WTC11 (cell line): ENCODE data around the gene SNCAIP. TPM values are rescaled to one million over a fixed set of nuclear protein-coding genes. Genes with fewer than 3 reads are reported as not detected.

Experiments used
- ATAC-seq: fragments of 200-7000 bp; cut with Tn5 transposase; 2 replicates; pipeline ENCODE4 v1.10.0; 2021; ENCODE audit warnings: mild to moderate bottlenecking, moderate library complexity
- CTCF ChIA-PET: fragments of 300-600 bp; sonication (Branson Sonifier 250); formaldehyde crosslinking; loops from one replicate; lab custom pipeline; 2021; ENCODE audit warnings: antibody characterized with exemption; lab: Charles Lee
- POLR2A ChIA-PET: fragments of 350-600 bp; sonication (Branson Sonifier 250); formaldehyde crosslinking; loops from one replicate; lab custom pipeline; 2021; ENCODE audit warnings: antibody characterized with exemption; lab: Charles Lee
- DNase-seq: peaks from one replicate; pipeline ENCODE4 v3.0.0; 2021; ENCODE audit warnings: low spot score
- H3K27ac Mint-ChIP-seq: 2 replicates; pipeline ENCODE4 v1.8.0; 2021; ENCODE audit warnings: mixed read lengths
- H3K27me3 Mint-ChIP-seq: 2 replicates; pipeline ENCODE4 v1.8.0; 2021; ENCODE audit warnings: low read depth, mild to moderate bottlenecking, moderate library complexity, mixed read lengths
- H3K36me3 Mint-ChIP-seq: 2 replicates; pipeline ENCODE4 v1.8.0; 2021; ENCODE audit warnings: mixed read lengths
- H3K4me1 Mint-ChIP-seq: 2 replicates; pipeline ENCODE4 v1.8.0; 2022; ENCODE audit warnings: mixed read lengths
- H3K4me3 Mint-ChIP-seq: 2 replicates; pipeline ENCODE4 v1.8.0; 2021; ENCODE audit warnings: mild to moderate bottlenecking, moderate library complexity, mixed read lengths
- H3K9me3 Mint-ChIP-seq: 2 replicates; pipeline ENCODE4 v1.8.0; 2021; ENCODE audit warnings: mixed read lengths
- AR ChIP-seq: fragments of 250-450 bp; sonication (Bioruptor Pico); IDR thresholded peaks from 2 replicates; pipeline ENCODE4 v1.9.0; 2021; ENCODE audit warnings: mild to moderate bottlenecking
- ATF6 ChIP-seq: sonication (generic); formaldehyde crosslinking; IDR thresholded peaks from 2 replicates; pipeline ENCODE4 v1.8.1; 2023; ENCODE audit warnings: mild to moderate bottlenecking, missing genetic modification reagents
- CDX4 ChIP-seq: fragments of 250-450 bp; sonication (Bioruptor Pico); IDR thresholded peaks from 2 replicates; pipeline ENCODE4 v1.9.0; 2021; ENCODE audit warnings: moderate library complexity, mild to moderate bottlenecking, inconsistent platforms, borderline replicate concordance
- CREM ChIP-seq: sonication (generic); formaldehyde crosslinking; IDR thresholded peaks from 2 replicates; pipeline ENCODE4 v1.8.1; 2022; ENCODE audit warnings: mild to moderate bottlenecking, missing genetic modification reagents, moderate library complexity
- E2F4 ChIP-seq: sonication (generic); formaldehyde crosslinking; IDR thresholded peaks from 2 replicates; pipeline ENCODE4 v1.8.1; 2022; ENCODE audit warnings: low read depth, mild to moderate bottlenecking, moderate library complexity, missing genetic modification reagents, borderline replicate concordance
- ERG ChIP-seq: fragments of 250-450 bp; sonication (Bioruptor Pico); IDR thresholded peaks from 2 replicates; pipeline ENCODE4 v1.8.0; 2021; ENCODE audit warnings: mild to moderate bottlenecking
- ESRRA ChIP-seq: sonication (generic); formaldehyde crosslinking; IDR thresholded peaks from 2 replicates; pipeline ENCODE4 v1.8.1; 2022; ENCODE audit warnings: mild to moderate bottlenecking, missing genetic modification reagents, borderline replicate concordance
- MLX ChIP-seq: sonication (generic); formaldehyde crosslinking; IDR thresholded peaks from 2 replicates; pipeline ENCODE4 v1.8.1; 2023; ENCODE audit warnings: mild to moderate bottlenecking, missing genetic modification reagents, moderate library complexity
- NR3C1 ChIP-seq: sonication (generic); formaldehyde crosslinking; conservative IDR thresholded peaks from 2 replicates; pipeline ENCODE4 v1.8.1; 2023; ENCODE audit warnings: low read depth, mild to moderate bottlenecking, missing genetic modification reagents
- PRRX2 ChIP-seq: fragments of 250-450 bp; sonication (Bioruptor Pico); IDR thresholded peaks from 2 replicates; pipeline ENCODE4 v1.8.0; 2021; ENCODE audit warnings: mild to moderate bottlenecking
- RELA ChIP-seq: sonication (generic); formaldehyde crosslinking; IDR thresholded peaks from 2 replicates; pipeline ENCODE4 v1.8.1; 2022; ENCODE audit warnings: missing genetic modification reagents, mild to moderate bottlenecking, borderline replicate concordance
- SMAD4 ChIP-seq: sonication (generic); formaldehyde crosslinking; IDR thresholded peaks from 2 replicates; pipeline ENCODE4 v1.8.0; 2022; ENCODE audit warnings: mild to moderate bottlenecking, missing genetic modification reagents
- TEAD4 ChIP-seq: sonication (generic); formaldehyde crosslinking; IDR thresholded peaks from 2 replicates; pipeline ENCODE4 v1.8.0; 2022; ENCODE audit warnings: mild to moderate bottlenecking, missing genetic modification reagents
- ZMAT4 ChIP-seq: fragments of 250-450 bp; sonication (Bioruptor Pico); IDR thresholded peaks from 2 replicates; pipeline ENCODE4 v1.9.0; 2021; ENCODE audit warnings: mild to moderate bottlenecking
- ZNF423 ChIP-seq: fragments of 250-450 bp; sonication (Bioruptor Pico); IDR thresholded peaks from 2 replicates; pipeline ENCODE4 v2.1.2; 2022; ENCODE audit warnings: mild to moderate bottlenecking, moderate library complexity
- ZSCAN18 ChIP-seq: fragments of 250-450 bp; sonication (Bioruptor Pico); IDR thresholded peaks from 2 replicates; pipeline ENCODE4 v2.1.2; 2022; ENCODE audit warnings: mild to moderate bottlenecking, moderate library complexity
- total RNA-seq: library from RNA; stranded (reverse); gene quantifications from 3 replicates; pipeline ENCODE4 v1.2.3, GENCODE V29; 2021

The SNCAIP gene
- total RNA-seq, 1 experiment from 2014 or later, result 10.0 TPM

- Mint-ChIP-seq H3K4me1 (peaks cover 66% of the 10 kb centered on the region), H3K4me3 (no peak overlapping the region), H3K36me3 (peaks cover 10% of the 10 kb centered on the region; the same call in 1 of the 2 replicates), H3K9me3 (peaks cover 5% of the 10 kb centered on the region), H3K27me3 (no peaks in the 10 kb centered on the region), H3K27ac (peak overlapping the region; percentile 46; the same call in 1 of the 2 replicates)
- no peak for TF ChIP-seq ZSCAN18
- no peak for TF ChIP-seq ESRRA (CRISPR knock-in tag)
- no peak for TF ChIP-seq MLX
- TF ChIP-seq TEAD4 (CRISPR knock-in tag), result no peak
- TF ChIP-seq ZMAT4 (CRISPR knock-in tag), result no peak
- peak; percentile 26 for DNase-seq
- ChIA-PET CTCF (interaction anchor here (0.7 to 2.0 kb wide), 9 partner anchors 9 to 275 kb away, joined by 3 to 9 read pairs (median 4); no protein-coding TSS in a partner anchor), POLR2A (interaction anchor here (0.6 to 0.8 kb wide), 2 partner anchors 8 to 10 kb away, joined by 3 read pairs; no protein-coding TSS in a partner anchor)
- peak; percentile 88 for ATAC-seq
These were observed 159.2 kb downstream of the SNCAIP start for GRCh38 chr5:122471031-122471751.

- peaks cover 62% of the 10 kb centered on the region for H3K4me1 Mint-ChIP-seq
- ATAC-seq, result peak; percentile 53
These were observed 159.7 kb downstream of the SNCAIP start for GRCh38 chr5:122471752-122472061.

More at GRCh38 chr5:122471752-122472061, 159.7 kb downstream of the SNCAIP start:
- TF ChIP-seq AR (CRISPR knock-in tag), result no peak
- no peak for TF ChIP-seq SMAD4 (CRISPR knock-in tag)
- TF ChIP-seq ERG (CRISPR knock-in tag), result no peak
- TF ChIP-seq ZNF423, result no peak
- TF ChIP-seq PRRX2, result no peak
- TF ChIP-seq CDX4 (CRISPR knock-in tag), result no peak
- no peak for TF ChIP-seq E2F4 (CRISPR knock-in tag)
- TF ChIP-seq CREM (CRISPR knock-in tag), result no peak
- TF ChIP-seq NR3C1 (CRISPR knock-in tag), result no peak
- TF ChIP-seq RELA, result no peak
- no peak for TF ChIP-seq ATF6 (CRISPR knock-in tag)
- TF ChIP-seq, all 79 proteins: peak for 0
- Mint-ChIP-seq H3K9me3 (peaks cover 5% of the 10 kb centered on the region), H3K27me3 (no peaks in the 10 kb centered on the region), H3K27ac (peak overlapping the region; percentile 46; the same call in 1 of the 2 replicates), H3K36me3 (peaks cover 10% of the 10 kb centered on the region; the same call in 1 of the 2 replicates), H3K4me3 (no peak overlapping the region)
- ChIA-PET POLR2A (interaction anchor here (0.8 kb wide), 1 partner anchor 9 kb away, joined by 3 read pairs; no protein-coding TSS in a partner anchor), CTCF (interaction anchor here (0.7 to 2.0 kb wide), 7 partner anchors 9 to 276 kb away, joined by 3 to 9 read pairs (median 5); no protein-coding TSS in a partner anchor)
- DNase-seq, result no peak
